HG03135 (cell line): Measurements from ENCODE around the gene DENND2A.

Experiments
- ATAC-seq: cut with Tn5 transposase; IDR thresholded peaks from one replicate; pipeline ENCODE4 v1.9.1; 2021; ENCODE audit warnings: mild to moderate bottlenecking, moderate library complexity; ENCODE audit not compliant: unreplicated experiment

Gene DENND2A

DNA sequence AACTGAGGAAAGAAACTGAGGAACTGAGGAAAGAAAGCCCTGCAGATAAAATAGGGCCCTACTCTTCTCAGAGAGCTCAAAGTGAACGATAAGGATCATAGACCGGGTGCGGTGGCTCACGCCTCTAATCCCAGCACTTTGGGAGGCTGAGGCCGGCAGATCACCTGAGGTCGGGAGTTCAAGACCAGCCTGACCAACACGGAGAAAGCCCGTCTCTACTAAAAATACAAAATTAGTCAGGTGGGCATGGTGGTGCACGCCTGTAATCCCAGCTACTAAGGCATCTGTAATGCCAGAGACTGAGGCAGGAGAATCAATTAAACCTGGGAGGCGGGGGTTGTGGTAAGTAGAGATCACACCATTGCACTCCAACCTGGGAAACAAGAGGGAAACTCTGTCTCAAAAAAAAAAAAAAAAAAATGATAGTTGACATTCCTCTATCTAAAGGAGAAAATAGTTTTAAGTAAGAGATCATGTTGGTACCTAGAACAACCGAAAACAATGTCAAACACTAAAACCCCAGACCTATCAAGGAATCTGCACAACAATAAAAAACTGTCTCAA lies 163.8 kb downstream of the DENND2A start:
- ATAC-seq: no peak

DNA sequence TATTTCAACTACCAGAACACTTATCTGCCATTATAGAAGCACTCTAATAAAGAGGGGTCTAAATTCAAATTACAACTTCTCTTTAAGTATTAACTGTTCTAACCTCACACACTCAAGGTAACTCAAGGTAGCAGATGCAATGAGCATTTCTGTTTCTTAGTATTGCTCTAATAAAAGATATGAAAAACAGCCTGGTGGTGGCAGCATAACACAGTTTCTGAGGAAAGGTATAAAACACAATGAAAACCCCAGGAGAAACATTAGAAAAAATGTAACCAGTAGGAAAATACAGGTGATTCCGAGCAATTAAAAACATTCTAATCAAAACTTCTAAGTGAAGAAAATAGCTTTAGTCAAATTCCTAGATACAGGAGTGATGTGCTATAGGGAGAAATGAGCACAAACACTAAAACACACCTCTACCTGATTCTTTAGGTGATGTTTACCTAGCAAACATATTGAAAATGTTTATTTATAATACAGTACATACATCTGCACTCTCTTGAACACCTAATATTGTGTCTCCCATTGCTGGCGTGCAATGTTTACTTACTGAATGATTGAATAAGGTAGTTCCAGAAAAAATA lies 164.8 kb downstream of the DENND2A start:
- ATAC-seq: no peak
